HG03159 (cell line): Measurements from ENCODE around the gene DPYSL4.

ENCODE experiments used
- ATAC-seq: cut with Tn5 transposase; IDR thresholded peaks from one replicate; pipeline ENCODE4 v1.9.1; 2021; ENCODE audit warnings: mild to moderate bottlenecking, moderate library complexity; ENCODE audit not compliant: unreplicated experiment

The DPYSL4 gene

DNA sequence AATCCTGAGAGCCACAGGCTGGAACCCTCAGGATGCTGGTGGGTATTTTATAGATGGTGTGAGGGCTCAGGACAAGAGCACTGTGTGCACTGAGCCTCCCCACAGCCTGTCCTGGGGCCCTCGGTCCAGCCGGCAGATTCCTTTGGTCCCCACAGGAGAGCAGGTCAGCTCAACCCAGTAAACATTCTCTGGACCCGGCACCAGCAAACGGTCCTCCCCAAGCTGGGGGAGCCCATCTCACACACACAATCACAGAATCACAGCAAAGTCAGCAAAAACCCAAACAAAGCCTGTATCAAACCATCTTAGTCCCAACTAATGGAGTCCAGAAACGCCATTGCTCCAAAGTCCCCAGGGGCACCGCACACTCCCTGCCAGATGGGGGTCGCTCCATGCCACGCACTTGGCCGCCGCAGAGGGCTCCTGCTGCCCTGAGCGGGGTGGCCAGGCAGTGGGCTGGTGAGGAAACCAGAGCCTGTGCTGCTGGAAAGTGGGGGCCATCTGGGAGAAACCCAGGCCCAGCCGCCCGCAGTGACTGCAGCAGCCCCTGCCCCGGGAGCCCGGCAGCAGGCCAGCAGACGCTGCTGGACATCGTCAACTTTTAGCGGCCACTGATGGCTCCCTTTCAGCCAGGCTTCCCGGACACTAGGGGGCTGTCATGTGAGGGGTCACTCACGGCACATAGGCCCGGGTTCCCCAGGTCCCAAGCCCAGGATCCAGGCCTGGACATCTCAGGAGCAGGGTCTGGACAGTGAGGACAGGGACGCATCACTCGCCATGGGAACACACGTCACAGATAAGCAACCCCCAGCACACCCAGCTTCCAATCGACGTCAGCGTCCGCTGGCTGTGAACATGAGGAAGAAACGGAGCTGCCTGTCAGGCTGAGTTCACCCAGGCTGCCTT is 52.6 kb downstream of the DPYSL4 start:
- no peak for ATAC-seq

DNA sequence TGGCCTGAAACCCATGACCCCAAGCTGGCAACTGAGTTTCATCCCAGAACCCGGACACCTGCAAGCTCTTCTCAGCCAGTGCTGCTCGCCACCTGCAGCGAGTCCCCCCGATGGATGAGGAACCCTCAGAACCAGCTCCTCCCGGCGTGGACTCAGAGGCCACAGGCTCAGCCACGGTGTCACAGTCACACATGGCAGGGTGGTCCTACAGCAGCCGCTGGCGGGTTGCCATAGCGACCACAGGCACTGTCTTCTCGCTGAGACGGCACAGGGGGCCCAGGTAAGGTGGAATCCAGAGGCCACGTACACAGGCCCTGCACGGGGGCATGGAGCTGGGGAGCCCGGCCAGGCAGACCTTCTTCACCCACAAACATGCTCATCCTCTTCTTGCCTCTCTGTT is 53.4 kb downstream of the DPYSL4 start:
- no peak for ATAC-seq

DNA sequence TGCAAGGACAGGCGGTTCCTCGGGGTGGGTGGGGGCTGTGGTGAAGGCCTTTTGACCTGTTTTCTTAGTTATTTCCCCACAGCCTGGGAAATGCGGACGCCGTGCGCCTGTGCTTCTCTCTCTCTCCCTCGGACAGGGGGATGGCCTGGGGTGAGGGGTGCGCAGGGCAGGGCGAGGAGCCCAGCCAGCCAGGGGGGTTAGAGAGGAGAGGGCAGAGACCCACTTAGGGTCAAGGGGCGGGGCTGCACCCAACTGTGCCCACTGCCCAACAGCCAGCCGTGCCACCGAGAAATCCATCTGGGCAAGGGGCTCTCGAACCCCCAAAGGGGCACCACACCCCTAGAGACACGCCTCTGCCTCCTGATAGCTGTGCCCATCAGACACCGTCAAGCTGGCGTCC is 53.8 kb downstream of the DPYSL4 start:
- ATAC-seq: no peak

DNA sequence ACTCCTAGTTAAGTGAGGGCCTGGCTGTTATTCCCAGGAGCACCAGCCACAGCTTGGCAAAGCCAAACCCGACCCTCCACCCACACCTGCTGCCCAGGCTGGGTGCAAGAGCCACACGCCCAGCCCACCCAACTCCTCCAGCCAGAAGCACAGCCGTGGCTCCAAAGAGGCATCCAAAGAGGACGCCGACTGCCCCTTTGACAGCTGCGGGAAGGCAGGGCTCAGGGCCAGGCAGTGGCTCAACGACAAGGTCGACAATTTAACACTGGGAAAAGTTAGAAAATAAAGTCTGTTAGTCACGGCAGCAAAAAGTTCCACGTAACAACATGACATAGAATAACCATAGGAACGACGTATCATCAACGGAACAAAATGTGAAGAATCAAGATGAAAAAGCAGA is 54.3 kb downstream of the DPYSL4 start:
- ATAC-seq: no peak

DNA sequence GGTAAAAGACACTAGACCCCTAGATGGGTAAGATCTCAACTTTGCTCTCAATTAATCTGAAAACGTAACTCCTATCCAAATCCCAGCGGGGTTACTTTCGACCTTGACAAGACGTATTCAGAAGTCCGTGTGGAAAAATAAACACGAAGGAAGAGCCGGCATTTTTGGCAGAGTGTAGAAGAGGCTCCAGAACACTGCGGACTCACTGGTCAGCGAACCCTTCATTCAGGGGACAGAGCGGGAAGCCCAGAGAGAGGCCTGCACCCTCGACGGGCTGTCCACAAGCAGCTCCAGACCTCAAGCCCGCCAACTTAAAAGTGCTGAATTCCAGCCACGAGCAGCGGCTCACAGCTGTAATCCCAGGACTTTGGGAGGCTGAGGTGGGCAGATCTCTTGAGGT is 54.7 kb downstream of the DPYSL4 start:
- ATAC-seq: no peak

DNA sequence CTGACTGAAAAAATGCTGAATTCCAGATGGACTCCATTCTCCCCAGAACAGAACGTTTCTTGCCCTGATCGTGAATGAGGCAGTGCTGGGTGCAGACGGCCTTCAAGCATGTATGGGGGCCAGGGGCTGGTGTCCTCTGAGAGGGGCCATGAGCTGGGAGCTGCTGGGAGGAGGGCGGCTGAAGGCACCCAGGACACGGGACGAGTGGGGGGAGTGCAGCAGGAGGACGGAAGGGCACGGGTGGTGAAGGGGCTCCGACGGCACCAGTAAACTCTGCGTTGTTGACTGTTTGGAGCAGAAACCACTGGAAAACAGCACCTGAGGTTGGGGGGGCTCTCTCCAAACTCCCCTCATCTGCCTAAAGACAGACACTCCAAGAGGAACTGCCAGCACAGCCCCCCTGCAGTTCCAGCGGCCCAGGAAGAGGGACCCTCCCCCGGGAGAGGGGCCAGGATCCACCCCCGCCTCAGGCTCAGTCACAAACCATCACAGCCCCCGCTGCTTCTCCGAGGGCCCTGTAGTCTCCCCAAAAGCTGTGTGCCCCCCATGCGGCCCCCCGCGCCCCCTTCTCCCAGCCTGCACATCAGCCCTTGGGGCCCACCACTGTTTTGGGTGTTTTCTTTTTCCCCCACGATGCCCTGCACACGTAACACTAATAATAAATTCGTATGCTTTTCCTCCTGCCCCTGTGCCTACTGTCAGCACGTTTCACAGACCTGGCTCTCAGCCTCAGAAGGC is 55.5 kb downstream of the DPYSL4 start:
- ATAC-seq: no peak

DNA sequence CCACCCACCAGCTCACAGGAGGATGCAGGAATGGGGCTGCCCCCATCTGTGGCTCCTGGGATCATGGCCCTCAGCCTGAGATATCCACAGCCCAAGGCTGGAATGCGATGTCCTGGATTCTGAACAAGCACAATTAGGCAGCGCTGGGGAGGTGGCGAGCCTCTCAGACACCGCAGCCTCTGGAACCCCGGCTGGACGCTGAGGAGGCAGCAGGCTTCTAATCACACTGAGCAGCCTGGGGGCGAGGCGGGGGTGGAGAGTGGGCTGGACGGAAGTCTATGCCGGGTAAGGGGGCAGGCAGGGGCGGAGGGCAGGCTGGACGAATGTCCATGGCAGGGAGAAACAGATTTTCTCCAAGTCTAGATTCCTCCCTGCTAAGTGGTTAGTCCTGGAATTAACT is 56.4 kb downstream of the DPYSL4 start:
- ATAC-seq: no peak

DNA sequence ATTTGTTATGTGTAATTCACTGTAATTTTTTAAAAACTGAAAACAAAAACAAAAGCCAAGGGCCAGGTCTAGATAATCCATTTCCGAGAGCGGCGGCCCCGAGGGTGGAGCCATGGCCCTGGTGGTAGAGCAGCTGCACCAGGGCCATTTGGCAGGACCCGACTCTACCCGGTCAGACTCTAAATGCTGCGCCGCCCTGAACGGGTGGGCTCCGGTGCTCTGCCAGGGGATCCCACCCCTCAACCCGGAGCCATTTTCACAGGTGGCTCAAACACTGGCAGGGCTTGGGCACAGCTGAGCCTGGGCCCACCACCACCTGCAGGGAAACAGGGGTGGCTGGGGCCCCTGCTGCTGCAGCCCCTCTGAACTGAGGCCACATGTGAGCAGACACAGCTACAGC is 56.9 kb downstream of the DPYSL4 start:
- no peak for ATAC-seq

DNA sequence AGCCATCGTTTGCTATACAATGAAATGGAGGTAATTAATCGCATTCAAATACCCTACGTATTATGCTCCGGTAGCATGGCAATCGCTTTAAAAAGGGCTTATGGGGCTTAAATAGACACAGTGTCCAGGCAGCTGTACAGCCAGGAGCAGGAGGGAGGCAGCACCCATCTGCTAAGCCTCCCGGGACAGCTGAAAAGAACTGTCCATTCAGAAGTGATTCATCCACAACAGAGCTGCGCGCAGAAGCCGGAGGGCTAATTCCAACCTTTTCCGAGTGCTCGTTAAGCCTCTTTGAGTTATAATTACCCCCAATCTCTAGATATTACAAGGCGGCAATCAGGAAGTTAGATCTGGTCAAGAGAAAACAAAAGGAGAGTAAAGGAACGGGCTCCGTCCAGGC is 58.3 kb downstream of the DPYSL4 start:
- ATAC-seq: no peak

DNA sequence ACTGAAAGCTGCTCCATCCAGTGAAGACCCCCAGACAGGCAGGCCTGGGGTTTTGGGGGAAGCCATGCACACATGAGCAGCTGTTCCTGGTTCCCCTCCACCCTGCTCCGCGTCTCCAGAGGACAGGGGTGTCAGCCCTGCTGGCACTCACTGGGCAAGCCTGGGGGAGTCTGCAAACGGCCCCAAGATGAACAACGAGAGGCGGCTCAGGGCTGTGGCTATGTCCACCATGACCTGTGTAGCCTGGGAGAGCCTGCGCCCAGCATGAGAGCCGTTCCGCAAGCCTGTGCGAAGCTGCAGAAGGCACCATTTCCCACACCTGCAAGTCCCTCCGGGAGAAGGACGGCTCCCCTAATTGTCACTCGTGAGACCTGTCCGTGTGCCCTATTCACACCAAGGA is 59.5 kb downstream of the DPYSL4 start:
- no peak for ATAC-seq

DNA sequence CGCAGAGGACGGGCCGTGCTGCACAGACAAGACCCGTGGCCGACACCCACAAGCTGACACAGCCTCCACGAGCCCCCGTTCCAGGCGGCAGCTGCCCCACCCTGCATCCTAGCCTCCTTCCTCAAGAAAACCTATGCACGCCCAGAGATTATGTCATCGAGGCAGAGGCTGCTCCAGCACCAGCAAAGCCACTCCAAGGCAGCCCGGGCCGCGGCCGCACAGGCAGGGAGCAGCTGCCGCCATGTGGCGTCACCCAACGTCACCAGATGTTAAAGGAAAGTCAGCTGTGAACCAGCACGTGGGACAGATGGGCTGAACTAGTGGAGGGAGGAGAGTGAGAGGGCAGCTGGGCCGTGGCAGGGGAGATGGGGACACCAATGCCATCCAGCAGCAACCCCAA is 61.2 kb downstream of the DPYSL4 start:
- no peak for ATAC-seq

DNA sequence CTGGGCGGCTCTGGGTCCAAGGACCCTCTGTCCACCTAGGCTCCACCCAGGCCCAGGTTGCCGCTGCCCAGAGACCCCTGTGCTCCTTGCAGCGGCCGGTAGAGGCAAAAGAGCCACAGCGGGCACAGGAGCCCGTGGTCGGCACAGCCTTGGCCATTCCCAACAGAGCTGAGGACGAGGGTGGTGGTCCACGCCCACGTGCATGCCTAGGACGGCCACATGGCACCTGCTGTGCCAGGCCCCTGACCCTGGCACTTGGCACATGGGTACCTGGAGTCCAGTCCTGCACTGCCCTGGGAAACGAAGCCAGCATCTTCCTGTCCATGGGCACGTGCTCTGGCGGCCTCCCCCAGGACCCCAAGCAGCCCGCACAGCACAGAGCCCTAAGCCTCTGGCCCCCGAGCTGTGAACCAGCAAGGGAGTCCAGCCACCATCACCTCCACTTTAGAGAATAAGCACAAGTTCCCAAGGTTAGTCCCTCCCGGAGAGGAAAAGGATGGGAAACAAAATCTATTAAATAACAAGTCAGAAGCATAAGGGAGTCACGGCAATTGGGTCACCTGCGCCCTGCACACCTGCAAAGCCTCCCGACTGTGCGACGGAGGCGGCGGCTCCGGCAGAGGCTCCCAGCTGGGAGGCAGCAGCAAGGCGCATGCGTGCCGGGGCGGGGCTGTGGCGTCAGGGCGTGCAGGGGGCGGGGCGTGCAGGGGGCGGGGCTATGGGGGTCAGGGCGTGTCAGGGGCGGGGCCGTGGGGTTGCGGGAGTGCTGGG is 61.9 kb downstream of the DPYSL4 start:
- ATAC-seq: no peak

DNA sequence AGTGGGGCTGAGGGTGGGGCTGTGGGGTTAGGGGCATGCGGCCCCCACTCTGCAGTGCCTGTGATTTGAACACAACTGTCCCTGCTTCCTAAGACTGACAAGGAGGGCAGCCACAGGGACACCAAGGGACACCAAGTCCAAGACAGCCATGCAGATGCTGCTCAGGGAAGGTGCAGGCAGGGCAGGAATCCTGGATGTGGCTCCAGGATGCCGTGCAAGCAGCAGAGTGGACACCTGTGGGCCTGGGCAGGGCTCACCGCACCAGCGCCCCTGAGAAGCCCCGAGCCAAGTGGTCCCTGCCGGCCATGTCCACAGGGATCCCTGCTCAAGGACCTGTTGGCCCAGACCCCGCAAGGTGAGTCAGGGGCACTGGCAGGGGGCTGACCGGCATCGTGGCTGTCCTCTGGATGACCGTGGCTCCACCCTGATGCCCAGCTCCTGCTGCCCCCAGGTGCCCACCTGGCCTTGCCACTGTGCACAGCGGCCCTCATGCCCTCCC is 62.5 kb downstream of the DPYSL4 start:
- no peak for ATAC-seq

DNA sequence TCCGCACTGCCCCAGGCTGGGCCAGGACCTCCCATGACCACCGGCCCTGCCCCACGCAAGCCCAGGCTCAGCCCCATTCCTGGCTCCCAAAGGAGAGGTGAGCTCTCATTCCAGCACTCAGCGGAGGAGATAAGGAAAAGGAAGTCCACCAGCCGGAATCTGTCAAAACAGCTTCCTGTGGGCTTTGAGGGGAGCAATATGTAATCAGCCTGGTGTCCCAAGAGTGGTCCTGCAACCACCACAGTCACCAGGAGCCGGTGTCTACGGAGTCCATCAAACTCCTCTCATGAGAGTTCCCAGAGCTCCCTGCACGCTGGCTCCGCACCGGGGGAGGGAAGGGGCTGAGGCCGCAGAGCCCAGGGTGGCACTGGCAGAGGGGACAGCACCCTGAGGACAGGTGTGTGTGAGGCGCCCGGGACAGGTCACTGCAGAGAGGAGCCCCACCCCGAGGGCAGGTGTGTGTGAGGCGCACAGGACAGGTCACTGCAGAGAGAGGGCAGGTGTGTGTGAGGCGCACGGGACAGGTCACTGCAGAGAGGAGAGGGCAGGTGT is 63.2 kb downstream of the DPYSL4 start:
- ATAC-seq: no peak

DNA sequence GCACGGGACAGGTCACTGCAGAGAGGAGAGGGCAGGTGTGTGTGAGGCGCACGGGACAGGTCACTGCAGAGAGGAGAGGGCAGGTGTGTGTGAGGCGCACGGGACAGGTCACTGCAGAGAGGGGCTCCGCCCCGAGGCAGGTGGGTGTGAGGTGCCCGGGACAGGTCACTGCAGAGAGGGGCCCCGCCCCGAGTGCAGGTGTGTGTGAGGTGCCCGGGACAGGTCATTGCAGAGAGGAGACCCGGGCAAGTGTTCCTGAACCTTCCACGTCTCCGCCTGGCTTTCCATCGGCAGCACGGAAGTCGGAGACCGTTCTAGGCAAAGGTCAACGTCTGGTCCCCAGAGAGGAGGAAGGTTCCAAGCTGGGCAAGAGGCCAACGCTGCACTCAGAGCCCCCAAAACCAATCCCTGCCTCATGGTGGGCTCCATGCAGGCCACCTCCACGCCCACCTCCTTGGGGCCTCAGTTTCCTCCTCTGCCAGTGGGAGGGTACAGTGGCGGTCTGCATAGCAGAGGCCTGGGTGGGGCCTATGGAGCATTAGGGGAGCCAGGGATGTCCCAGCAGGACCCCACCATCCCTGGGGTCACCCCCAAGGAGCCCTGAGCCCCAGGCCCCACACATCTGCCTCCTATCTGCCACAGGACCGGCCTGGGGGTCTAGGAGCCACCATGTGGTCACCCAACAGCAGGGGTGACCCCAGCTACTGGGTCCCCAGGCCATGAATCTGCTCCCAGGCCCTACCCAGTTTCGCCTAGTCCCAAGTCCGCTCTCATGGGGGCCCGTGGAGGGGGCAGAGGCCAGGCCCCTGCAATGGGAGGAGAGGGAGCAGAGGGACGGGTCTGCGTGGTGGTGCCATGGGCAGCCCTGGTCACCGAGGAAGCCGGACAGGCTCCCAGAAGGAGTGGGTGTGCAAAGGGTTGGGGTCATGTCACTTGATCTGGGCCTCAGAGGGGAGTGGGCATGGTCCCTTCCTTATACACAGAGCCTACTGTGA is 64.0 kb downstream of the DPYSL4 start:
- no peak for ATAC-seq

DNA sequence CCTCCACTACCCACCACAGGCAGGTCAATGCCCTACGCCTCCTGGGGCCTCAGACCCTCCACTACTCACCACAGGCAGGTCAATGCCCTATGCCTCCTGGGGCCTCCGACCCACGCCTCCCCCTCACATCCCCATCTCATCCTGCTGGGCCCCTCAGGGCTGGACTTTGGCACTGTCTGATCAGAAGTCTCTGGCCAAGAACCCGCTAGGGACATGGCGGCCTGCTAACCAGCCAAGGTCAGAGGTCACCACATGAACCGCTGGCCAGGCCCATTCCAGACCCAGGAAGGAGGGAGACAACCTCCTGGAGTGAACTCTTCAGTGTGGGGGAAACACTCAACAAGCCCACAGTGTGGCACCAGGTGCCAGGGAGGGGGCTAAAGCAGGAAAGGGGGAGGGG is 65.2 kb downstream of the DPYSL4 start:
- ATAC-seq: no peak

DNA sequence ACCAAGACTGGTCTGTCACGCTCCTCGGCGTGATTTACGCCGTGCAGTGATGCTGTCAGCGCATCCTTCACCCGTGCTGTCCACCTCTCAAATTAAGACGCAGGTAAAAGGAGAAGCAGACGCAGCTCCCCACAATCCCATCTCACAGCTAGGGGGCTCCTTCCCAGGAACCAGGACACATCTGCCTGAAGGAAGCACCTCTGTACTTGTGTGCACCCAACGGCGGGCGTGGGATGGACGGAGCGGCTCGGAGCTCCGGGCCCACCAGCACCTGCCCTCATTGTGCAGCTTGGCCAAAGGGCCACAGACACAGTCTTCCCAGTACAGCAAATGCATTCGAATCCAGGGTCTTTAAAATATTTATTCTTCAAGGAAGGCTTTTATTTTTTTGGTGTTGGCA is 65.7 kb downstream of the DPYSL4 start:
- ATAC-seq: no peak

DNA sequence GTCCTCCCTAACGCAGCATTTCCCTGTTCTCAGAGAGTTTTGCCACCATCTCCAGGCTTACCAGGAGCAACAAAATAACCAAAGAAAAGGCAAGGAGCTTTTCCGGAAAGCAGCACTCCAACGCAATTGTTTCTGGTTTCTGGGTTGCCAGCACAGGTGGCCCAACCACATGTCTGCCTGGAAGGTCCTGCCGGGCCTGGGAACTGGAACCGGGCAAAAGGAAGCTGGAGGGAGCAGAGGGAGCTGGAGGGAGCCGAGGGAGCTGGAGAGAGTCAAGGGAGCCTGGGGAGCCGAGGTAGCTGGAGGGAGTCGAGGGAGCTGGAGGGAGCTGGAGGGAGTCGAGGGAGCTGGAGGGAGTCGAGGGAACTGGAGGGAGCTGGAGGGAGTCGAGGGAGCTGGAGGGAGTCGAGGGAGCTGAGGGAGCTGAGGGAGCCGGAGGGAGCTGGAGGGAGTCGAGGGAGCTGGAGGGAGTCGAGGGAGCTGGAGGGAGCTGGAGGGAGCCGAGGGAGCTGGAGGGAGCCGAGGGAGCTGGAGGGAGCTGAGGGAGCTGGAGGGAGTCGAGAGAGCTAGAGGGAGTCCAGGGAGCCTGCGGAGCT is 66.4 kb downstream of the DPYSL4 start:
- ATAC-seq: no peak

DNA sequence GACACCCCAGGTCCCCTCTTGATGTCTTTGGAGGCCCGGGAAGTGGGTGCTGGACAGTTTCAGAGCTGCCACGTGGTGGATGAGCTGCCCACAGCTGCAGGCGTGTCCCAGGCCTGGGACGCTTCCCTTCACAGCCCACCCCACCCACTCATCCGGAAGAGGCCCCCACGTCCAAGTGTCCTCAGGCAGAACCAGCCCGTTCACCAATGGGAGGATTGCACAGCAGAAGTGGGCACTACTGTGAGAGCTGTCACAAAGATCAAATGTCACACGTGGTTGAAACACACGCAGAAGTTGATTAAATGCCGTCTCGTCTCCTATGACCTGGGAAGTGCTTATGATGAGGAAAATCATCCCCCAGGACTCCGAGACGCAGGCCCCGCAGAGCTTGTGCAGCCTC is 68.1 kb downstream of the DPYSL4 start:
- no peak for ATAC-seq
